GM12878 (cell line): ENCODE data around the gene NISCH. TPM values are rescaled to one million over a fixed set of nuclear protein-coding genes. Genes with fewer than 3 reads are reported as not detected.

Source experiments
- ATF3 ChIP-seq: IDR thresholded peaks from 2 replicates; pipeline ENCODE4 v1.6.1; 2011; ENCODE audit warnings: low read depth, mild to moderate bottlenecking, low read length, moderate library complexity, borderline replicate concordance; ENCODE audit errors: extremely low read depth
- ELK1 ChIP-seq: IDR thresholded peaks from 2 replicates; pipeline ENCODE4 v1.6.1; 2012; ENCODE audit warnings: low read depth, low read length, improper control_type of control experiment
- HCFC1 ChIP-seq: fragments of 150-350 bp; IDR thresholded peaks from 2 replicates; pipeline ENCODE4 v1.6.1; 2014; ENCODE audit warnings: low read length
- HDAC6 ChIP-seq: fragments of 200-600 bp; sonication (generic); IDR thresholded peaks from one replicate; pipeline ENCODE4 v1.8.0; 2017; ENCODE audit warnings: antibody characterized with exemption; ENCODE audit not compliant: unreplicated experiment
- IKZF1 ChIP-seq: fragments of 450-650 bp; conservative IDR thresholded peaks from 2 replicates; pipeline ENCODE4 v1.6.1; 2017; ENCODE audit warnings: antibody characterized with exemption, mild to moderate bottlenecking
- JUND ChIP-seq: IDR thresholded peaks from 2 replicates; pipeline ENCODE4 v1.6.1; 2012; ENCODE audit warnings: low read depth, mild to moderate bottlenecking, low read length, improper control_type of control experiment, moderate library complexity
- NKRF ChIP-seq: fragments of 450-650 bp; conservative IDR thresholded peaks from 2 replicates; pipeline ENCODE4 v1.6.1; 2017; ENCODE audit warnings: mild to moderate bottlenecking, moderate library complexity
- NRF1 ChIP-seq: conservative IDR thresholded peaks from 2 replicates; pipeline ENCODE4 v1.6.1; 2011; ENCODE audit warnings: mild to moderate bottlenecking, low read depth, low read length, improper control_type of control experiment
- PML ChIP-seq: IDR thresholded peaks from 2 replicates; pipeline ENCODE4 v1.6.1; 2012; ENCODE audit warnings: low read length, inconsistent platforms
- POLR2AphosphoS5 ChIP-seq: IDR thresholded peaks from 2 replicates; pipeline ENCODE4 v1.6.1; 2011; ENCODE audit warnings: mild to moderate bottlenecking, low read length, inconsistent platforms
- SIN3A ChIP-seq: IDR thresholded peaks from 2 replicates; pipeline ENCODE4 v1.6.1; 2012; ENCODE audit warnings: low read depth, low read length, improper control_type of control experiment
- SKIL ChIP-seq: fragments of 450-650 bp; IDR thresholded peaks from 2 replicates; pipeline ENCODE4 v1.6.1; 2017; ENCODE audit warnings: mild to moderate bottlenecking, low read depth, inconsistent platforms; ENCODE audit not compliant: poor library complexity, severe bottlenecking
- TCF3 ChIP-seq: IDR thresholded peaks from 2 replicates; pipeline ENCODE4 v1.6.1; 2012; ENCODE audit warnings: low read depth, mild to moderate bottlenecking, low read length, borderline replicate concordance; ENCODE audit not compliant: insufficient read depth
- ZBED1 ChIP-seq: IDR thresholded peaks from 2 replicates; pipeline ENCODE4 v1.6.1; 2016; ENCODE audit warnings: borderline replicate concordance
- ZBTB33 ChIP-seq: fragments of 450-650 bp; IDR thresholded peaks from 2 replicates; pipeline ENCODE4 v1.6.1; 2017; ENCODE audit warnings: mild to moderate bottlenecking
- ZNF384 ChIP-seq: IDR thresholded peaks from 2 replicates; pipeline ENCODE4 v1.6.1; 2012; ENCODE audit warnings: low read depth, mild to moderate bottlenecking, low read length, improper control_type of control experiment, borderline replicate concordance
- polyA plus RNA-seq, 11 experiments: library from polyadenylated mRNA; depleted of rRNA in 4 of 11; unstranded in 6 of 11; stranded (reverse) in 5 of 11; fragments of >200 nt; fragmentation: Nextera tagmentation in 4 of 11; fragmentation: Illumina TruSeq in 1 of 11; extraction: Ambion mirVana in 4 of 11; extraction: Trizol in 1 of 11; gene quantifications; 1 replicate in 1 of 11; 2 replicates in 10 of 11; pipeline versions ENCODE4 v1.2.1 to v1.2.3, GENCODE V29; 2011 to 2016; ENCODE audit warnings: inconsistent platforms in 2 of 11, missing spikeins in 2 of 11, low read depth in 1 of 11
- total RNA-seq, 4 experiments: library from RNA; depleted of rRNA in 3 of 4; stranded (reverse); fragments of >200 nt in 3 of 4; fragmentation: Illumina TruSeq in 1 of 4; extraction: Trizol in 1 of 4; gene quantifications; 2 replicates each; pipeline versions ENCODE4 v1.2.1 to v1.2.3, GENCODE V29; 2013 to 2021

NISCH gene
- total and polyA plus RNA-seq, 10 of the 15 experiments (the other 5 are each of a cell fraction or from before 2014, with no cell fraction given): 0.76 to 52.5 (median 24.6) TPM

- TF ChIP-seq ZNF384: no peak
- TF ChIP-seq HDAC6: no peak
- TF ChIP-seq ZBTB33: no peak
- no peak for TF ChIP-seq ATF3
- no peak for TF ChIP-seq PML
- TF ChIP-seq POLR2AphosphoS5: peak; percentile 58; the same call in 1 of the 2 replicates
- no peak for TF ChIP-seq NKRF
- TF ChIP-seq NRF1: no peak
- 0 out of 2 replicates have a peak, but pooled peaks have one; percentile 12 for TF ChIP-seq ZBED1
- TF ChIP-seq ELK1: peak; percentile 39; the same call in 1 of the 2 replicates
- TF ChIP-seq SIN3A: peak; percentile 19; the same call in 1 of the 2 replicates
- TF ChIP-seq SKIL: peak; percentile 38
- no peak for TF ChIP-seq HCFC1
- no peak for TF ChIP-seq IKZF1
- TF ChIP-seq TCF3: no peak
- TF ChIP-seq JUND: no peak
Measured at GRCh38 chr3:52532517-52532837, 77.1 kb downstream of the NISCH start (continued).
